Measurements from ENCODE around the gene IRF9.
A peak's percentile ranks its signal among the peaks of the same experiment; 100 is the strongest.

IRF9 gene

GRCh38 chr14:24189059-24189375 is 28.0 kb downstream of the IRF9 start:
- Histone ChIP-seq H3K9me2 (replicated peaks; ENCODE audit: insufficient read depth, low read length) (no peaks in the 10 kb centered on the region), H3K4me1 (ENCODE audit: low read length) (peaks cover 5% of the 10 kb centered on the region; the same call in 1 of the 2 replicates), H3K9ac (ENCODE audit: low read length) (no peak overlapping the region; the same call in 1 of the 2 replicates), H2AFZ (ENCODE audit: low read length) (no peak overlapping the region), H3K9me3 (replicated peaks; ENCODE audit: insufficient read depth, low read length) (no peaks in the 10 kb centered on the region), H3K36me3 (replicated peaks; ENCODE audit: insufficient read depth, low read length) (no peaks in the 10 kb centered on the region), H3K79me2 (ENCODE audit: low read length) (peaks cover 14% of the 10 kb centered on the region), H4K20me1 (ENCODE audit: insufficient read depth, low read length) (no peaks in the 10 kb centered on the region), H3F3A (ENCODE audit: insufficient read depth, low read length) (peaks cover 14% of the 10 kb centered on the region), H3K27me3 (replicated peaks; ENCODE audit: insufficient read depth, low read length) (no peaks in the 10 kb centered on the region), H3K4me2 (ENCODE audit: low read depth, low read length) (peak overlapping the region; percentile 68; the same call in 1 of the 2 replicates), H3K27ac (ENCODE audit: low read length) (peak overlapping the region; percentile 21; the same call in 1 of the 2 replicates), H3K4me3 (ENCODE audit: low read length) (no peak overlapping the region)
- DNase-seq = no peak
- TF ChIP-seq EZH2 (optimal IDR thresholded peaks at IDR 0.05; ENCODE audit: low read depth, low read length) = no peak
- TF ChIP-seq EZH2phosphoT487 (IDR thresholded peaks at IDR 0.05; ENCODE audit: low read length) = no peak
- TF ChIP-seq CTCF (IDR thresholded peaks at IDR 0.05; ENCODE audit: low read length) = no peak

- no peak overlapping the region for H3K4me3 ChIP-seq (ENCODE audit: low read length)
- peaks cover 18% of the 10 kb centered on the region for H3K79me2 ChIP-seq (ENCODE audit: low read length)
- no peak overlapping the region; the same call in 1 of the 2 replicates for H3K9ac ChIP-seq (ENCODE audit: low read length)
- H3K4me2 ChIP-seq (ENCODE audit: low read depth, low read length) = 0 out of 2 replicates have a peak overlapping the region, but pooled peaks have one; percentile 68
- no peaks in the 10 kb centered on the region for H3K9me3 ChIP-seq (replicated peaks; ENCODE audit: insufficient read depth, low read length)
- H3K27me3 ChIP-seq (replicated peaks; ENCODE audit: insufficient read depth, low read length) = no peaks in the 10 kb centered on the region
- peak overlapping the region; percentile 21; the same call in 1 of the 2 replicates for H3K27ac ChIP-seq (ENCODE audit: low read length)
- TF ChIP-seq CTCF (IDR thresholded peaks at IDR 0.05; ENCODE audit: low read length) (no peak), EZH2phosphoT487 (IDR thresholded peaks at IDR 0.05; ENCODE audit: low read length) (no peak), EZH2 (optimal IDR thresholded peaks at IDR 0.05; ENCODE audit: low read depth, low read length) (no peak)
- H3F3A ChIP-seq (ENCODE audit: insufficient read depth, low read length) = peaks cover 14% of the 10 kb centered on the region
- H3K36me3 ChIP-seq (replicated peaks; ENCODE audit: insufficient read depth, low read length) = no peaks in the 10 kb centered on the region
- no peak overlapping the region for H2AFZ ChIP-seq (ENCODE audit: low read length)
- DNase-seq = no peak
- no peaks in the 10 kb centered on the region for H3K9me2 ChIP-seq (replicated peaks; ENCODE audit: insufficient read depth, low read length)
- H4K20me1 ChIP-seq (ENCODE audit: insufficient read depth, low read length) = no peaks in the 10 kb centered on the region
- H3K4me1 ChIP-seq (ENCODE audit: low read length) = peaks cover 7% of the 10 kb centered on the region; the same call in 1 of the 2 replicates
These were observed 28.4 kb downstream of the IRF9 start for GRCh38 chr14:24189460-24189859.

GRCh38 chr14:24190416-24190815 is 29.4 kb downstream of the IRF9 start:
- DNase-seq = no peak
- Histone ChIP-seq H4K20me1 (ENCODE audit: insufficient read depth, low read length) (no peaks in the 10 kb centered on the region), H3K4me3 (ENCODE audit: low read length) (no peak overlapping the region), H3K27me3 (replicated peaks; ENCODE audit: insufficient read depth, low read length) (no peaks in the 10 kb centered on the region), H3K36me3 (replicated peaks; ENCODE audit: insufficient read depth, low read length) (no peaks in the 10 kb centered on the region), H3K4me2 (ENCODE audit: low read depth, low read length) (no peak overlapping the region), H3K9me2 (replicated peaks; ENCODE audit: insufficient read depth, low read length) (no peaks in the 10 kb centered on the region), H3K79me2 (ENCODE audit: low read length) (peaks cover 26% of the 10 kb centered on the region), H2AFZ (ENCODE audit: low read length) (no peak overlapping the region), H3K9ac (ENCODE audit: low read length) (no peak overlapping the region), H3K27ac (ENCODE audit: low read length) (no peak overlapping the region), H3K4me1 (ENCODE audit: low read length) (peaks cover 10% of the 10 kb centered on the region; the same call in 1 of the 2 replicates), H3K9me3 (replicated peaks; ENCODE audit: insufficient read depth, low read length) (no peaks in the 10 kb centered on the region), H3F3A (ENCODE audit: insufficient read depth, low read length) (peaks cover 14% of the 10 kb centered on the region)
- TF ChIP-seq CTCF (IDR thresholded peaks at IDR 0.05; ENCODE audit: low read length) (no peak), EZH2phosphoT487 (IDR thresholded peaks at IDR 0.05; ENCODE audit: low read length) (no peak), EZH2 (optimal IDR thresholded peaks at IDR 0.05; ENCODE audit: low read depth, low read length) (no peak)
